ENCODE results near the gene EGFL6.
"Not testable (repeated sequence)": the region's sequence is repeated elsewhere in the genome, so short reads cannot be mapped to it uniquely, and the experiment has no call there.

Gene EGFL6

DNA sequence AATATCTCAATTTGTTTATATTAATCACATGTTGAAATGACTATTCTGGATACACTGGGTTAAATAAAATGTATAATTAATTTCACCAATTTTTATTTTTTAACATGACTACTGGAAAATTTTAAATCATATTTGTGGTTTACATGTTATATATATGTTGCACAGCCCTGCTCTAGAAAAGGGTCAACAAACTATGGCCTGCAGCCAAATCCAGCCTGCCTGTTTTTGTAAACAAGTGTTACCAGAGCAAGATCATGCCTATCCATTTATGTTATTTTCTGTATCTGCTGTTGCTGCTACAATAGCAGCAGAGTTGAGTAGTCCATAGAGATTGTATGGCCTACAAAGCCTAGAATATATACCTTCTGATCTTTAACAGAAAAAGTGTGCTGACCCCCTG is 84.7 kb downstream of the EGFL6 start:
- DNase-seq = no peak

DNA sequence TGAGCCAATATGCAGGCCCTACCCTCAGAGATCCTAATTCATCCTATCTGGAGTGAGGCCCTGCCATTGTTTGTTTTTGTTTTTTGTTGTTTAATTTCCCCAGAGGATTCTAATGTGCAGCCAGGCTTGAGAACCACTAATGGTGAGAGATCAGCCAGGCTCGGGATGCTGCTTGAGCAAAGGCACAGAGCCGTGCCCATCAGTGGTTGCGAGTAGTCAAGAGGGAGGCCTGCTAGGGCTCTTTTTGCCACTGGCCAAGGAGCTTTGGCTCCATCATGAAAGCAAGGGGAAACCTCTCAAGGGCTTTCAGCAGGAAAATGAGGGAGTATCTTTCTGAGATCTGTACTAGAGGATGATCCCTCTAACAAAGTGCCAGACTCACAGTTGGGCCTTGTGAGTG is 86.3 kb downstream of the EGFL6 start:
- no peak for DNase-seq

DNA sequence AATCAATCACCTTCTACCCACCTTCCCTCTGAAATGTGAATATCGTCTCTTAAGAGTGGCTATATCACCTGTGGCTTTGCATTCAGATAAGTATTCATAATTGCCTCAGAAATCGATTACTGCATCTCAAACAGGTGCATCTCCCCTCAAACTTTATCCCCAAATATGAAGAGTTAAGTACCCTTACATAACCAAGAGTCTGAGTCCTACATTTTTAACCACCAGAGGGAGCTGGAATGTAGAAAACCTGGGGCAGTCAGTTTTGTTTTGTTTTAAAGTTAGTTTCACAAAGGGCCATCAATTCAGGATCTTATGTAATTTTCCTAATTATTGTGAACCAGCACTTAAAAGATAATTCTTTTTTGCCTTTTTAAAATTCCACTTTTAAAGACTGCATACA is 89.2 kb downstream of the EGFL6 start:
- DNase-seq = peak; percentile 49

DNA sequence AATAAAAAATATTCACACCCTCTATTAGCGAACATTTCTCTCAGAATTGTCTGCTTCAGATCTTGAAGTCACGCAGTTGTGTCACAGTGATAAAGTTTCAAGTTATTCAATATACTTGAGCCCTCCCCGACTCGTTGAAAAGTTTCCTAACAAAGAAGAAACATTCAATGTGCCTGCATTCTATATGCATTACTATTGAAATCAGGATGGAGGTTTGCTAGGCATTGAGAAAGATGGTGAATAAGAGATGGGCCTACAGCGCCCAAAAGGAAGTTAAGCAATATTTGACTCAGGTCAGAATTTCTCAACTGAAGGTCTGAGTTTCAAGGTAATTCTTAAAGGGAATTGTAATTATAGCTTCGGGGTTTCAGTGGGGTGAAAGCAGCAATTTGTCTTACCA is 89.7 kb downstream of the EGFL6 start:
- no peak for DNase-seq

DNA sequence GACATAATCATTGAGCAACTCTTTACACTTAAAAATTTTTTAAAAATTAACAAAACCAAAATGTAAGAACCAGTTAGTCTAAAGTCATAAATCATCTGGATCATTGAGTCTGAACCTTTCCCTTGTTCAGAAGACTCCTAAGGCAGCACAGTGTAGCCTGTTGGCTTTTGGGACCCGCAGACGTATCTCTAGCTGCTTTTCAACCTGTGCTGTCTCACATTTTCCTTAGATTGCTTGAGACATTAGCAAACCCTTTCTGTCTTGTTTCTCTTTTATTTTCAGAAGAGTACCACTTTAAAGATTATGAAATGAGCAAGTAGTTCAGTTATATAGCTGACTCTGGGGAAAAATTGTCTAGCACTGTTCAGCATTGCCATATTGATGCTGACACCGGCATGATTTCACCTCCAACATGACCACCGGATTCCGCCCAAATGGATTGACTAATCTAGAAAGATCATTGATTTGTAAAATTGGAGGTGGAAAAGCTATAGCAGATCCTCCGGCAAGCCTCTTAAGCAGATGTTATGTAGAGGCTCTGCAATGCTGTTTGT is 92.4 kb downstream of the EGFL6 start:
- no peak for DNase-seq

DNA sequence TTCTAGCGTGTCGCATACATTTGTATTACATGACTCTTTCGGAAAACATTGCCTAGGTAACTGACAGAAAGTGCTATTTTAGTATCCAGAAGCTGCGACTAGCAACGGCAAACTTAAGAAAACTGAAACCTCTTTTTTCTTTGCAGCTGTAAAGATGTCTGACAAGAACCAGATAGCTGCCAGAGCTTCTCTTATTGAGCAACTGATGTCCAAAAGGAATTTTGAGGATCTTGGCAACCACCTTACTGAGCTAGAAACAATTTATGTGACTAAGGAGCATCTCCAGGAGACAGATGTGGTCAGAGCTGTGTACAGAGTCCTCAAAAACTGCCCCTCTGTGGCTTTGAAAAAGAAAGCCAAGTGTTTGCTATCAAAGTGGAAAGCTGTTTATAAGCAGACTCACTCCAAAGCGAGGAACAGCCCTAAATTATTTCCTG is 93.0 kb downstream of the EGFL6 start:
- DNase-seq = no peak

DNA sequence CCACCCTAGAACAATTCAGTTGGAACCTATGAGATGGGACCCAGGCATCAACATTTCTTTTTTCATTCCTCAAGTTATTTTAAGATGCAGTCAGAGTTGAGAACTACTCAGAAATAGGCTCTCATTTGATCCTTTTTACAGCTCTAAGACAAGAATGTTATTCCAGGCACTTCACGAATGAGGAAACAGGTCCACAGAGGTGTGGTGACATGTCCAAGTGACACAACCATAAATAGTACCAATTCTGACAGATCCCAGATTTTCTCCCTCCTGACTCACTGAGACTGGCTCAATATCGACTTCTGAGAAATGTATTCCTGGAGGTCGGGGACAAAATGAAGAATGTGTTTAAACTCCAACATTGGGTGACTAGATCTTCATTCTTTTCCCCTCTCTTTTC is 94.6 kb downstream of the EGFL6 start:
- DNase-seq = no peak

DNA sequence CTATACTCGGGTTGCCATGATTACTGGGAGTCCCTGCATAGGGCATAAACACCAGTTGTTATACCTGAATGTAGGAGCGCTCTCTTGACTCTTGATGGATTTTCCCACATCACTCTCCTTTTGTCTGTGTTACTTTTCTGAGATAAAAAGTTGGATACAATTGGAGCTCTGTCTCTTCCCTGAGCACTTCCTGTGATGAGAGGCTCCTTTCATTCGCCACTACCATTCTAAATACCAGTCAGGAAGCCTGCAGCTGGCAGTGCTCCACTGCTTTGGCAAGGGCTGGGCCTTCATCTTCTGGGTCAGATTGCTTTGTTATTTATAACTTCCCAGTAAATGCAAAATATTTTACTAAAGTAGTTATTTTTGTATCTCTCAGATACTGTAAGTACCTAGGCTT is 97.4 kb downstream of the EGFL6 start:
- no peak for DNase-seq

DNA sequence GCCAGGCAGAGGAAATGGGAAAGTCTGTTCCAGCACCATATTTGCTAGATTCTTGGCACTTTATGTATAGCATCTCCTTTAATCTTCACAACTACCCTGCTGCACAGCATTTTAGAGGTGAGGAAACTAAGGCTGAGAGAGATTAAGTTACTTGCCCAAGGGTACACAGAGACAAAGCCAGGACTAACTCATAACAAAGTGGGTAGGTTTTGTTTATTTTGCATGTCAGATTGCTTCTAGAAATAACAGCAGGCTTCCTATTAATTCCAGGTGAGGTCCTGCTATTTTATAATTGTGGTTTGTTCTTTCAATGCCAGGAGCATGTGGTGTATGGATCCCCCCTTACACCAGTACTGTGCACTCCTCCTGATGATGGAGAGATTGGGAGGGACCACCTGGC is 98.5 kb downstream of the EGFL6 start:
- peak; percentile 68 for DNase-seq

DNA sequence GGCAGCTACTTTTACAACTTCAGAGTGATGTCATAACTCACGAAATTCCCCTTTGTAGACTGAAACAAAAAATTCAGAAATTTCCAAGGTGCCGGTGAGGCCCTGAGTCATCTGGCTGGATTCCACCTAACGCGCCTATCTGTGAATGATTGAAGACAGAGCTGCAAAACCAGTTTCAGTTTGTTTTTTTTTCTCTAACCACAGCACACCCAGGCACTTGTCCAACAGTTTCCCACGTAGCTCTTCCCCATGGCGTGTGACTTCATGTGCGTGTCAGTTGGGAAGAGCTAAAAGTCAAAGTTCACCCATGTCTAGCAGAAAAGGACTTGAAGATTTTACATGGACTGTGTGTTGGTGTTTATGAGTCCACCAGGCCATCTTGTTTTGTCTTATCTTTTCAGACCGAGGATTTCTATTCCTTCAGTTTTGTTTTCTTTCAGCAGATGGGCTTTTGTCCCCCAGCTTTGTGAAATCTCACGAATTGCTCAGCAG is 99.9 kb downstream of the EGFL6 start:
- no peak for DNase-seq

DNA sequence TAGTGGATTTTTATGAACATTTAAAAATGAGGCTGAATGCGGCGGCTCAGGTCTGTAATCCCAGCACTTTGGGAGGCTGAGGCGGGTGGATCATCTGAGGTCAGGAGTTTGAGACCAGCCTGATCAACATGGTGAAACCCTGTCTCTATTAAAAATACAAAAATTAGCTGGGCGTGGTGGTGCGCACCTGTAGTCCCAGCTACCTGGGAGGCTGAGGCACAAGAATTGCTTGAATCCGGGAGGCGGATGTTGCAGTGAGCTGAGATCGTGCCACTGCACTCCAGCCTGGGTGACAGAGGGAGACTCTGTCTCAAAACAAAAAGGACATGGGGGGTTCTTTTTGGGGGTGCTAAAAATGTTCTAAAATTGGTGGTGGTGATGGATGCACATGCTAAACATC is 100.4 kb downstream of the EGFL6 start:
- DNase-seq = not testable (repeated sequence)

DNA sequence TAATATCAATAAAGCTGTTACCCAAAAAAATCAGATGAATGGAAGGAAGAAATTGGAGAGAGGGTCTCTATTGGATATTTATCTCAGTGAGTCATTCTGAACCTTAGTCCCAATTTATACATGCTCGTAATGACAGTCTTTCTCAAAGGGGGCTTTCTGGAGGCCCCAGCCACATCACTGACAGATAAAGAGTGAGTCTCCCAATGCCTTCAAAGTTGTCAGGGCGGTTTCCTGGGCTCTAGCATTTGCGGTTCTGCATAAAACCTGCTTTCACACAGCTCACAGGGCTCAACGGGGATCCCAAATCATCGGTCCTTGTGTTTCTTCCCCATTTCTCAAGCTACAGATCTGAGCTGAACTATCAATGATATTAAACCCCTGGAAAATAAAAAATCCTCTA is 100.8 kb downstream of the EGFL6 start:
- DNase-seq = no peak

DNA sequence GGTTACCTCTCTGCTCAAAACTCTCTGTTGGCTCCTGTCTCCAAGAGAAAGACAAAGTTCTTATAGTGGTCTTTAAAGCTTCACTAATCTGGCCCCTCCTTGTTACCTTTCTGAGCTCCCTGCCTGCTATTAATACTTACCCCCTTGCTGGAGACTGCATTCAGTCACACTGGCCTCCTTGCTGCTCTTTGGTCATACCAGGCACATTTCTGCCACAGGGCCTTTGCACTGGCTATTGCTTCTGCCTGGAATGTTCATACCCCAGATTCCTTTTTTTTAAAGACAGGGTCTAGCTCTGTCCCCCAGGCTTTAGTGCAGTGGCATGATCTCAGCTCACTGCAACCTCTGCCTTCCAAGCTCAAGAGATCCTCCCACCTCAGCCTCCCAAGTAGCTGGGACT is 103.6 kb downstream of the EGFL6 start:
- no peak for DNase-seq

DNA sequence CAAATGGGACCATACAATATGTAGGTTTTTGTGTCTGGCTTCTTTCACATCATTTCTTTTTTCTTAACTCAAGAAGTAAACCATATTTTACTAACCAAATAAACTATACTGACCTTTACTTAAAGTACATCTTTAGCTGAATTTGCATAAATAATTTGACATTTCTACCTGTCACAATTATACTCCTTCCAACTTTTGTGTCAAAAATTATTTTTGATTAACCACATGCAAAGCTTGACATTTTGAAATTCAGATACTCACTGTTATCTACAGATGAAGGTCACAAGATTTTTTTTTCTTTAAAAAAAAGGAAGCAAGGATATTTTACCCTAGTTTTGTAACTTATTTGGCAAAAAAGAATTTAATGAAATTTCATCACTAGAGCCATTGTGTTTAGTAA is 107.5 kb downstream of the EGFL6 start:
- no peak for DNase-seq

DNA sequence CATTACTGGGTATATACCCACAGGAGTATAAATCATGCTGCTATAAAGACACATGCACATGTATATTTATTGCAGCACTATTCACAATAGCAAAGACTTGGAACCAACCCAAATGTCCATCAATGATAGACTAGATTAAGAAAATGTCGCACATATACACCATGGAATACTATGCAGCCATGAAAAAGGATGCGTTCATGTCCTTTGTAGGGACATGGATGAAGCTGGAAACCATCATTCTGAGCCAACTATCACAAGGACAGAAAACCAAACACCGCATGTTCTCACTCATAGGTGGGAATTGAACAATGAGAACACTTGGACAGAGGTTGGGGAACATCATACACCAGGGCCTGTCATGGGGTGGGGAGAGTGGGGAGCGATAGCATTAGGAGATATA is 110.3 kb downstream of the EGFL6 start:
- DNase-seq = not testable (repeated sequence)

DNA sequence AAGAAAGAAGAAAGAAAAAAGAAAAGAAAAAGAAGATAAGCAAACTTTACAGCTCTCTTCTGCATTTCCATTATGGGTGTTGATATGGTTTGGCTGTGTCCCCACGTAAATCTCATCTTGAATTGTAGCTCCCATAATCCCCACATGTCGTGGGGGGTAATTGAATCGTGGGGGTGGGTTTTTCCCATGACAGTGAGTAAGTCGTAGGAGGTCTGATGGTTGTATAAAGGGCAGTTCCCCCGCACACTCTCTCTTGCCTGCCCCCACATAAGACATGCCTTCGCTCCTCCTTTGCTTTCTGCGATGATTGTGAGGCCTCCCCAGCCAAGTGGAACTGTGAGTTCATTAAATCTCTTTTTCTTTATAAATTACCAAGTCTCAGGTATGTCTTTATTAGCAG is 112.2 kb downstream of the EGFL6 start:
- DNase-seq = no peak

All from NCI-H69 (cell line).